Measurements from ENCODE around the gene OBI1. TPM values are rescaled to one million over a fixed set of nuclear protein-coding genes. Genes with fewer than 3 reads are reported as not detected.

The OBI1 gene
- total and polyA plus RNA-seq, 2 donors (not counting 3 experiments of a cell fraction or from before 2014, with no cell fraction given) = 5.0 to 16.1 TPM

DNA sequence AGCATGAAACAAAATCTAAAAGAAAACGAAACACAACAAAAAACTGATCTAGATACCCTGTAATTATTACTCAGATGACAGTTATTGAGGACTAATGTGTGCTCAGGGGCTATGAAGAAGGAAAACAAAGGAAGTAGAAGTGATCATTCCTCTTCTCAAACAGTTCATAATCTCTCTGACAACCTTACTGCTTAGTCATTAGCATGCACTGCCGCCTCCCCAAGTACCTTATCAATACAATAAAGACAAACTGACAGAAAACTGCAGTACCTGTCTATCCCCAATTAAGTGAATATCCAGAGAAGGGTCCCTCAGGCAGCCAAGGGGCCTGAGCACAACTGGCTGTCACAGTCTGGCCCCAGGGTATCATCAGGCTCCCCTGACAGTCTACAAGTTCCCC, 33.6 kb downstream of the OBI1 start:
- intact Hi-C loops (cut with micrococcal nuclease) (no loop called here), dilution Hi-C loops (cut with MboI; ENCODE audit: extremely low pct_ligation_motif_present, low sequenced_read_pairs) (no loop called here)
- Histone ChIP-seq H3K9me1 (replicated peaks; ENCODE audit: control insufficient read depth, extremely low read depth, insufficient read depth, low read length) (no peaks in the 10 kb centered on the region), H3K27ac (ENCODE audit: insufficient read depth, low read depth, low read length) (no peak overlapping the region), H3K27me3 (ENCODE audit: control insufficient read depth in 2 of 2, insufficient read depth in 2 of 2, low read length in 2 of 2) (no peaks in the 10 kb centered on the region), H3K9me3 (replicated peaks; ENCODE audit: control insufficient read depth, insufficient read depth, low read length) (no peaks in the 10 kb centered on the region), H2AFZ (ENCODE audit: low read depth, low read length) (no peak overlapping the region), H4K20me1 (replicated peaks; ENCODE audit: control insufficient read depth, extremely low read depth, insufficient read depth, low read length) (no peaks in the 10 kb centered on the region), H3K9ac (replicated peaks; ENCODE audit: extremely low read depth, insufficient read depth, low read length) (no peak overlapping the region), H3K4me2 (ENCODE audit: insufficient read depth, low read length) (no peak overlapping the region), H3K36me3 (ENCODE audit: control insufficient read depth in 2 of 2, extremely low read depth in 1 of 2, insufficient read depth in 2 of 2, low read length in 2 of 2) (peaks cover 4 to 5% of the 10 kb centered on the region in 2 experiments), H3K79me2 (ENCODE audit: control insufficient read depth, insufficient read depth, low read length) (peaks cover 2% of the 10 kb centered on the region), H3K4me1 (ENCODE audit: control insufficient read depth, extremely low read depth, insufficient read depth, low read length) (no peaks in the 10 kb centered on the region), H3K4me3 (replicated peaks in 1 of 3; ENCODE audit: insufficient read depth in 1 of 3, low read depth in 1 of 3, low read length in 3 of 3) (no peak overlapping the region)
- POLR2A ChIA-PET = no interaction called here
- FAIRE-seq = no peak
- TF ChIP-seq MYC (IDR thresholded peaks at IDR 0.05; ENCODE audit: low read depth, low read length) (no peak), POLR2A (IDR thresholded peaks at IDR 0.05; ENCODE audit: low read depth, low read length) (no peak), GATA2 (IDR thresholded peaks at IDR 0.05; ENCODE audit: insufficient read depth, insufficient read length, low read depth, low read length) (no peak)
- TF ChIP-seq, protein P1, sequence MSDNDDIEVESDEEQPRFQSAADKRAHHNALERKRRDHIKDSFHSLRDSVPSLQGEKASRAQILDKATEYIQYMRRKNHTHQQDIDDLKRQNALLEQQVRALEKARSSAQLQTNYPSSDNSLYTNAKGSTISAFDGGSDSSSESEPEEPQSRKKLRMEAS (IDR thresholded peaks at IDR 0.05; ENCODE audit: insufficient read depth, insufficient read length) = no peak
- TF ChIP-seq, protein P2, sequence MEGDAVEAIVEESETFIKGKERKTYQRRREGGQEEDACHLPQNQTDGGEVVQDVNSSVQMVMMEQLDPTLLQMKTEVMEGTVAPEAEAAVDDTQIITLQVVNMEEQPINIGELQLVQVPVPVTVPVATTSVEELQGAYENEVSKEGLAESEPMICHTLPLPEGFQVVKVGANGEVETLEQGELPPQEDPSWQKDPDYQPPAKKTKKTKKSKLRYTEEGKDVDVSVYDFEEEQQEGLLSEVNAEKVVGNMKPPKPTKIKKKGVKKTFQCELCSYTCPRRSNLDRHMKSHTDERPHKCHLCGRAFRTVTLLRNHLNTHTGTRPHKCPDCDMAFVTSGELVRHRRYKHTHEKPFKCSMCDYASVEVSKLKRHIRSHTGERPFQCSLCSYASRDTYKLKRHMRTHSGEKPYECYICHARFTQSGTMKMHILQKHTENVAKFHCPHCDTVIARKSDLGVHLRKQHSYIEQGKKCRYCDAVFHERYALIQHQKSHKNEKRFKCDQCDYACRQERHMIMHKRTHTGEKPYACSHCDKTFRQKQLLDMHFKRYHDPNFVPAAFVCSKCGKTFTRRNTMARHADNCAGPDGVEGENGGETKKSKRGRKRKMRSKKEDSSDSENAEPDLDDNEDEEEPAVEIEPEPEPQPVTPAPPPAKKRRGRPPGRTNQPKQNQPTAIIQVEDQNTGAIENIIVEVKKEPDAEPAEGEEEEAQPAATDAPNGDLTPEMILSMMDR (IDR thresholded peaks at IDR 0.05; ENCODE audit: extremely low read depth in 1 of 2, insufficient read depth in 1 of 2, low read depth in 1 of 2, low read length in 2 of 2) = no peak
- no peak for DNase-seq (ENCODE audit: low read depth, low spot score)
- CTCF ChIA-PET = no interaction called here
- BruUV-seq (replicated peaks) = no TSS peak

DNA sequence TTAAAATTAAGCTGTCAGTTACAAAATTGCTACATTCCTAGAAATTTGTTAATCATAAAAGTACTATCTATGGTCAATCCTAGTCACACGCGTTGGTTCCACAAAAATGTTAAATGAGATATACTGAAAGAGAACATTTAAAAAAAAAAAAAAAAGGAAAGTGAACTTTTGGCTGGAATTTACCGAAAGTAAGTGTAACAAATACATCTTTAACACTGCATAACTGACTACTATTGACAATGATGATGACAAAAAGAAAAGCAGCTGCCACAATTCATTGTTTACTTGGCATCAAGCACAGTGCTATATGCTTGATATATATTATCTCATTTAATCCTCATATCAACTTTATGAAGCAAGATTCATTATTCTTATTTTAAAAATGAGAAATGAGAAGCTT, 35.8 kb downstream of the OBI1 start:
- POLR2A ChIA-PET = no interaction called here
- no peak overlapping the region for H3K27ac ChIP-seq (ENCODE audit: insufficient read depth, low read depth, low read length)
- dilution Hi-C loops (cut with MboI; ENCODE audit: extremely low pct_ligation_motif_present, low sequenced_read_pairs) = no loop called here
- no peaks in the 10 kb centered on the region for H3K9me1 ChIP-seq (replicated peaks; ENCODE audit: control insufficient read depth, extremely low read depth, insufficient read depth, low read length)
- no peak overlapping the region for H3K4me3 ChIP-seq (replicated peaks in 1 of 3; ENCODE audit: insufficient read depth in 1 of 3, low read depth in 1 of 3, low read length in 3 of 3)
- H3K9ac ChIP-seq (replicated peaks; ENCODE audit: extremely low read depth, insufficient read depth, low read length) = no peak overlapping the region
- peaks cover 2% of the 10 kb centered on the region for H3K79me2 ChIP-seq (ENCODE audit: control insufficient read depth, insufficient read depth, low read length)
- H4K20me1 ChIP-seq (replicated peaks; ENCODE audit: control insufficient read depth, extremely low read depth, insufficient read depth, low read length) = no peaks in the 10 kb centered on the region
- FAIRE-seq (no peak), DNase-seq (ENCODE audit: low read depth, low spot score) (no peak)
- BruUV-seq (replicated peaks) = no TSS peak
- no peak overlapping the region for H3K4me2 ChIP-seq (ENCODE audit: insufficient read depth, low read length)
- H3K4me1 ChIP-seq (ENCODE audit: control insufficient read depth, extremely low read depth, insufficient read depth, low read length) = no peaks in the 10 kb centered on the region
- TF ChIP-seq FOS (IDR thresholded peaks at IDR 0.05; ENCODE audit: borderline replicate concordance, insufficient read depth, low read length) (no peak), GATA2 (IDR thresholded peaks at IDR 0.05; ENCODE audit: insufficient read depth, insufficient read length, low read depth, low read length) (no peak)
- no peak overlapping the region for H2AFZ ChIP-seq (ENCODE audit: low read depth, low read length)
- peaks cover 2 to 4% of the 10 kb centered on the region in 2 experiments for H3K36me3 ChIP-seq (ENCODE audit: control insufficient read depth in 2 of 2, extremely low read depth in 1 of 2, insufficient read depth in 2 of 2, low read length in 2 of 2)
- H3K27me3 ChIP-seq (ENCODE audit: control insufficient read depth in 2 of 2, insufficient read depth in 2 of 2, low read length in 2 of 2) = no peaks in the 10 kb centered on the region
- H3K9me3 ChIP-seq (replicated peaks; ENCODE audit: control insufficient read depth, insufficient read depth, low read length) = no peaks in the 10 kb centered on the region
- CTCF ChIA-PET = interaction anchor here (1.5 kb wide), 1 partner anchor 10 kb away, joined by 6 read pairs; no protein-coding TSS in a partner anchor
- intact Hi-C loops (cut with micrococcal nuclease) = no loop called here
